ENCODE measurements around the gene RIC8B. TPM values are rescaled to one million over a fixed set of nuclear protein-coding genes. Genes with fewer than 3 reads are reported as not detected.

Gene RIC8B
- total RNA-seq, 1 donor from 2014 or later = 19.1 TPM

DNA sequence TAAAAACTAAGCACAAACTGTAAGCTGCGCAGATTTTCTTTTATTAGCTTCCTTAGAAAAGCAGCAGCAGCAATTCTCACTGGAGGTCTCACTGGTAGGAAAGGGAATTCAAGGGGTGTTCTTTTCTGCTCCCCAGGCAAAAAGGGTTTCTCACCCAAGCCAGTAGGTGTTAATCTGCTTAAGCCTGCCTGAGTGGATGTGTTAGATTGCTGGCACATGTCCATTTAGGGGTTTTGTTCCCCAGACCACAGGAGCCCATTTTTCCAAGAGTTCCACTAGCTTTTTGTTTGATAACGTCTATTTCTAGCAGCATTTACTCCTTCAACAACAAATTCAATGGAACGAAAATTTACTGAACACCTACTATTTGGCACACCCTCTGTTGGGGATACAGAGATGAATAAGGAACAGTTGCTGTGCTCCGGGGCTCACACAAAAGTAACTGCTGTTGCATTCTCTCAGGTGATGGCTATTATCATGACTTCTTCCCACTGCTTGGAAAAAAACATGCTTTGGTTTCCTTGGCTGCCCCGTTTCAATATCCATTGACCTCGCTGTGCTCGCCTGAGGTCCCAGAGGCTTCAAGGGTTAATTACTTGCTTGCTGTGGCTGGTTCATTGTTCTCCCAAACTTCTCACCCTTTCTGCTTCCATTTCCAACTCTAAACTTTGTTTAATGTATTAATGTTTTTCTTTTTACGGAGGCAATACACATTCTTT is 31.1 kb upstream of the RIC8B start:
- H3K27ac ChIP-seq = no peak overlapping the region
- intact Hi-C loops (cut with DNase I) = no loop called here

DNA sequence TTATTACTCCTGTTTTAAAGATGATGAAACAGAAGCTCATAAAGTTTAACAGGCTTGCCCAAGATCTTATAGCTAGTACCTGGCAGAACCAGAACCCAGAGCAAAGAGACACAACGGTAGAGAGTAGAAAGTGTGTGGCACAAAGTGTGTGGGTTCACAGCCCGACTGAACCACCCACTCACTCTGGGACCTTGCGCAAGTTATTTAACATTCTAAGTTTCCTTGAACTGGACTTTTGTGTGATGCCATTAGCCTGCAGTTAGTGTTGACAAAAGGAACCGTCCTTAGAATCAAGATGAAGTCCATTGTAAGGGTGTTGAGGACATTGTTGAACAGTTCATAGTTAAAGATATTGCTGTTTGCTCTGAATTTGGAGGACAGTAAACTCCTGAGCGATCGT is 29.9 kb upstream of the RIC8B start:
- H3K27me3 ChIP-seq = no peaks in the 10 kb centered on the region
- DNase-seq (ENCODE audit: low spot score in 2 of 2) = no peak
- no peak overlapping the region for H3K4me3 ChIP-seq
- H3K36me3 ChIP-seq = no peaks in the 10 kb centered on the region
- TF ChIP-seq, protein P1, sequence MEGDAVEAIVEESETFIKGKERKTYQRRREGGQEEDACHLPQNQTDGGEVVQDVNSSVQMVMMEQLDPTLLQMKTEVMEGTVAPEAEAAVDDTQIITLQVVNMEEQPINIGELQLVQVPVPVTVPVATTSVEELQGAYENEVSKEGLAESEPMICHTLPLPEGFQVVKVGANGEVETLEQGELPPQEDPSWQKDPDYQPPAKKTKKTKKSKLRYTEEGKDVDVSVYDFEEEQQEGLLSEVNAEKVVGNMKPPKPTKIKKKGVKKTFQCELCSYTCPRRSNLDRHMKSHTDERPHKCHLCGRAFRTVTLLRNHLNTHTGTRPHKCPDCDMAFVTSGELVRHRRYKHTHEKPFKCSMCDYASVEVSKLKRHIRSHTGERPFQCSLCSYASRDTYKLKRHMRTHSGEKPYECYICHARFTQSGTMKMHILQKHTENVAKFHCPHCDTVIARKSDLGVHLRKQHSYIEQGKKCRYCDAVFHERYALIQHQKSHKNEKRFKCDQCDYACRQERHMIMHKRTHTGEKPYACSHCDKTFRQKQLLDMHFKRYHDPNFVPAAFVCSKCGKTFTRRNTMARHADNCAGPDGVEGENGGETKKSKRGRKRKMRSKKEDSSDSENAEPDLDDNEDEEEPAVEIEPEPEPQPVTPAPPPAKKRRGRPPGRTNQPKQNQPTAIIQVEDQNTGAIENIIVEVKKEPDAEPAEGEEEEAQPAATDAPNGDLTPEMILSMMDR (IDR thresholded peaks at IDR 0.05) = no peak
- no peaks in the 10 kb centered on the region for H3K4me1 ChIP-seq
- no peaks in the 10 kb centered on the region for H3K9me3 ChIP-seq
- intact Hi-C loops (cut with DNase I) = no loop called here
- no peak overlapping the region for H3K27ac ChIP-seq

More for the DNA sequence above, 31.1 kb upstream of the RIC8B start:
- Histone ChIP-seq H3K4me3 (no peak overlapping the region), H3K27me3 (no peaks in the 10 kb centered on the region), H3K9me3 (no peaks in the 10 kb centered on the region), H3K36me3 (no peaks in the 10 kb centered on the region), H3K4me1 (no peaks in the 10 kb centered on the region)
- TF ChIP-seq, protein P1 (IDR thresholded peaks at IDR 0.05) = no peak
- no peak for DNase-seq (ENCODE audit: low spot score in 2 of 2)

DNA sequence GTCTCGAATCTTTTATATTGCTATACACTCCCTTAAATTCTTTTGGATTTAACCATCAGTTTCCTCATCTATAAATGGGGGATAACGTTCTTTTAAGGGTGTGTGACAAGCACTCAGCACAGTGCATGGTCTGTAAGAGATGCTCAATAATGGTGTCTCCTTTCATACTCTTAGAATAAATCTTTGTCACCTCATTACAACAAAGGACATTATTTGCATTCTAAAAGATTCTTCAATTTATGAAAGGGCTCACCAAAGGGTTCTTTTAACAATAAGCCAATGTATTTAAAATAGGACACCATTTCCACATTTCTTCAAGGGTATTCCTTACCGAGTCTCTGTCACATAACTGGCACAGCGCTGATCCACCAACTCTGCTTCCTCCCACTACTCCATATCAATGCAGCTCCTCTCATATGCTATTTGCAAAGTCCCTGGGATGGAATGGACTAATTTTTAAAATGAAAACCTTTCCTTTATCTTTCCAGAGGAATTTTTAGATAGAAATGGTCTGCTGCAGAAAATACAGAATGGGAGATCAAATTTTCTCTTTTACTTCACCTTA is 29.2 kb upstream of the RIC8B start:
- TF ChIP-seq, protein P1 (IDR thresholded peaks at IDR 0.05) = no peak
- Histone ChIP-seq H3K4me3 (no peak overlapping the region), H3K27ac (no peak overlapping the region), H3K9me3 (no peaks in the 10 kb centered on the region), H3K4me1 (no peaks in the 10 kb centered on the region), H3K27me3 (no peaks in the 10 kb centered on the region), H3K36me3 (no peaks in the 10 kb centered on the region)
- intact Hi-C loops (cut with DNase I) = no loop called here
- DNase-seq (ENCODE audit: low spot score in 2 of 2) = no peak

DNA sequence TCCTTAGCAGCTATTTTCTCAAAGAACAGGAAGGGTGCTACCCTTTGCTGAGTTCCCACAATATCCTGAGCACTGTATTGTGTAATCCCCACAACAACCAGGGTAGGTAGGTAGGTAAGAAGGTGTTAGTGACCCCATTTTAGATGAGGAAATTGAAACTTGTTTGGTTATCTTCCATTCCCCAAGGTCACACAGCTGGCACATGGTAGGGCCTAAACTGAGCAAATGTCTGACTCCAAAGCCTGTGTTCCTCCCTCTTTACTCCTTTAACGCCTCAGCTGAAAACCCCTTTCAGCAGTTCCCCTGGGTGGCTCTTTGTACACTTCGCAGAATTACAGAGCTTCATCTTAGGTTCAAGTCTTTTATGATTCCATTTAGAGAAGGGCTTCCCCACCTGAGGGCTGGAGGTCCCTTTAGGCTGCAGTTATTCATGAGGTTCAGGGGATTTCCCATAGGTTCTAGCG is 26.5 kb upstream of the RIC8B start:
- no peak overlapping the region for H3K4me3 ChIP-seq
- H3K4me1 ChIP-seq = no peaks in the 10 kb centered on the region
- intact Hi-C loops (cut with DNase I) = no loop called here
- H3K27me3 ChIP-seq = no peaks in the 10 kb centered on the region
- TF ChIP-seq, protein P1 (IDR thresholded peaks at IDR 0.05) = no peak
- no peak overlapping the region for H3K27ac ChIP-seq
- DNase-seq (ENCODE audit: low spot score in 2 of 2) = no peak
- no peaks in the 10 kb centered on the region for H3K9me3 ChIP-seq
- H3K36me3 ChIP-seq = no peaks in the 10 kb centered on the region

- no peaks in the 10 kb centered on the region for H3K27me3 ChIP-seq
- intact Hi-C loops (cut with DNase I) = no loop called here
- DNase-seq (ENCODE audit: low spot score in 2 of 2) = no peak
These were observed 24.0 kb upstream of the RIC8B start for GRCh38 chr12:106750524-106750923.

More at GRCh38 chr12:106750524-106750923, 24.0 kb upstream of the RIC8B start:
- no peaks in the 10 kb centered on the region for H3K36me3 ChIP-seq
- H3K4me1 ChIP-seq = no peaks in the 10 kb centered on the region
- H3K4me3 ChIP-seq = no peak overlapping the region
- H3K9me3 ChIP-seq = no peaks in the 10 kb centered on the region
- TF ChIP-seq, protein P1 (IDR thresholded peaks at IDR 0.05) = no peak
- no peak overlapping the region for H3K27ac ChIP-seq
